Neural cell (in vitro differentiated cells): ENCODE results near the gene UBC. TPM values are rescaled to one million over a fixed set of nuclear protein-coding genes. Genes with fewer than 3 reads are reported as not detected.
"Not testable (repeated sequence)": the region's sequence is repeated elsewhere in the genome, so short reads cannot be mapped to it uniquely, and the experiment has no call there.

Experiments used
- H2AFZ ChIP-seq: fragments of 200-600, 300-800 bp; sonication (generic), shearing (Covaris generic); 2 replicates; pipeline ENCODE4 v1.6.0; 2014; ENCODE audit warnings: low read depth, mild to moderate bottlenecking, antibody characterized with exemption, low read length, moderate library complexity
- H3F3A ChIP-seq: fragments of 200-600 bp; shearing (Covaris generic); 2 replicates; pipeline ENCODE4 v1.6.1; 2016; ENCODE audit warnings: mild to moderate bottlenecking, moderate library complexity, mixed read lengths, antibody characterized with exemption, low read length; ENCODE audit not compliant: insufficient read depth, poor library complexity, severe bottlenecking
- H3K27ac ChIP-seq: fragments of 200-600, 300-800 bp; sonication (generic), shearing (Covaris generic); 2 replicates; pipeline ENCODE4 v1.5.1; 2014; ENCODE audit warnings: mild to moderate bottlenecking, low read length, moderate library complexity
- H3K27me3 ChIP-seq: fragments of 300-800, 200-600 bp; sonication (generic), shearing (Covaris generic); 2 replicates; pipeline ENCODE4 v1.6.0; 2014; ENCODE audit warnings: mild to moderate bottlenecking, low read depth, low read length, moderate library complexity; ENCODE audit not compliant: insufficient read depth
- H3K36me3 ChIP-seq: fragments of 300-800, 200-600 bp; sonication (generic), shearing (Covaris generic); 2 replicates; pipeline ENCODE4 v1.5.1; 2014; ENCODE audit warnings: mild to moderate bottlenecking, antibody characterized with exemption, low read length, moderate library complexity; ENCODE audit not compliant: insufficient read depth
- H3K4me2 ChIP-seq: fragments of 300-800, 200-600 bp; sonication (generic), shearing (Covaris generic); 2 replicates; pipeline ENCODE4 v1.6.0; 2014; ENCODE audit warnings: mild to moderate bottlenecking, low read length
- H3K4me3 ChIP-seq: fragments of 300-800, 200-600 bp; sonication (generic), shearing (Covaris generic); 2 replicates; pipeline ENCODE4 v1.5.1; 2014; ENCODE audit warnings: mild to moderate bottlenecking, low read length, moderate library complexity
- H3K79me2 ChIP-seq: fragments of 200-600 bp; shearing (Covaris generic); replicated peaks from 2 replicates; pipeline ENCODE4 v1.6.0; 2014; ENCODE audit warnings: mild to moderate bottlenecking, low read length, moderate library complexity; ENCODE audit not compliant: insufficient read depth
- H3K9ac ChIP-seq: fragments of 300-800, 200-600 bp; sonication (generic), shearing (Covaris generic); 2 replicates; pipeline ENCODE4 v1.6.1; 2016; ENCODE audit warnings: mild to moderate bottlenecking, low read length, mixed read lengths
- H3K9me2 ChIP-seq: fragments of 200-600 bp; shearing (Covaris generic); 2 replicates; pipeline ENCODE4 v1.6.1; 2016; ENCODE audit warnings: mild to moderate bottlenecking, low read length, mixed read lengths; ENCODE audit not compliant: insufficient read depth
- H3K9me3 ChIP-seq: fragments of 200-600, 300-800 bp; sonication (generic), shearing (Covaris generic); 2 replicates; pipeline ENCODE4 v1.6.1; 2016; ENCODE audit warnings: mild to moderate bottlenecking, mixed run types, low read length, moderate library complexity, mixed read lengths
- H4K20me1 ChIP-seq: fragments of 200-600 bp; shearing (Covaris generic); 2 replicates; pipeline ENCODE4 v1.6.1; 2016; ENCODE audit warnings: mild to moderate bottlenecking, mixed run types; ENCODE audit not compliant: insufficient read depth
- CTCF ChIP-seq: fragments of 450-650 bp; IDR thresholded peaks from 2 replicates; pipeline ENCODE4 v1.5.1; 2014; ENCODE audit warnings: antibody characterized with exemption, mild to moderate bottlenecking, moderate library complexity; ENCODE audit not compliant: poor library complexity, severe bottlenecking
- EP300 ChIP-seq: fragments of 450-650 bp; conservative IDR thresholded peaks from 2 replicates; pipeline ENCODE4 v1.6.1; 2014; ENCODE audit warnings: antibody characterized with exemption, mild to moderate bottlenecking, moderate library complexity; ENCODE audit not compliant: poor library complexity, severe bottlenecking
- EZH2 ChIP-seq: fragments of 200-600, 300-800 bp; shearing (Covaris generic), sonication (generic); IDR thresholded peaks from 2 replicates; pipeline ENCODE4 v1.6.1; 2014; ENCODE audit warnings: antibody characterized with exemption, low read length, borderline replicate concordance, mild to moderate bottlenecking; ENCODE audit not compliant: insufficient read depth, poor library complexity, severe bottlenecking
- MXI1 ChIP-seq: fragments of 450-650 bp; conservative IDR thresholded peaks from 2 replicates; pipeline ENCODE4 v1.6.1; 2014; ENCODE audit warnings: antibody characterized with exemption, mild to moderate bottlenecking; ENCODE audit not compliant: poor library complexity, severe bottlenecking
- POLR2AphosphoS5 ChIP-seq: IDR thresholded peaks from 2 replicates; pipeline ENCODE4 v1.6.1; 2012
- RAD21 ChIP-seq: fragments of 450-650 bp; conservative IDR thresholded peaks from 2 replicates; pipeline ENCODE4 v1.6.1; 2014; ENCODE audit warnings: antibody characterized with exemption, mild to moderate bottlenecking, moderate library complexity
- REST ChIP-seq: IDR thresholded peaks from 2 replicates; pipeline ENCODE4 v1.6.1; 2012; ENCODE audit warnings: borderline replicate concordance
- SMC3 ChIP-seq: fragments of 450-650 bp; conservative IDR thresholded peaks from 2 replicates; pipeline ENCODE4 v1.6.1; 2014; ENCODE audit warnings: antibody characterized with exemption, mild to moderate bottlenecking, moderate library complexity; ENCODE audit not compliant: poor library complexity
- TAF1 ChIP-seq: IDR thresholded peaks from 2 replicates; pipeline ENCODE4 v1.6.1; 2012; ENCODE audit warnings: low read depth
- polyA plus RNA-seq: library from polyadenylated mRNA; depleted of rRNA; stranded (reverse); fragments of >200 nt; gene quantifications from 2 replicates; pipeline ENCODE4 v1.2.3, GENCODE V29; 2014

UBC gene
- polyA plus RNA-seq, 1 donor from 2014 or later: 1,177 TPM

DNA sequence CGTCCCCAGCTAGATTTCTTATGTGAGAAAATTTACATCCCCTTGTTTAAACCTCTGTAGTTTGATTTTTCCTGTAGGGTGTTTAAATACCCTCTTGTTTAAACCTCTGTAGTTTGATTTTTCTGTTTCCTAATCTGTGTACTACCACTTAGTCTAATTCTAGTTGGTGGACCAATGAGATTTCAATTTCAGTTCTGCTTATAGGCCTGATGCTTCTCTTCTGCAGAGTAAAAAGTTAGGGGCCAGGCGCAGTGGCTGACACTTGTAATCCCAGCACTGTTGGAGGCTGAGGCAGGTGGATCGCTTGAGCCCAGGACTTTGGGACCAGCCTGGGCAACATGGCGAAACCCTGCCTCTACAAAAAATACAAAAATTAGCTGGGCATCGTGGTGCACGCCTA, 11.5 kb downstream of the UBC start:
- H4K20me1 ChIP-seq: no peaks in the 10 kb centered on the region
- H3K9me2 ChIP-seq: no peaks in the 10 kb centered on the region
- H3K27ac ChIP-seq: no peak overlapping the region
- TF ChIP-seq SMC3 (no peak), RAD21 (no peak), CTCF (no peak), EZH2 (no peak), POLR2AphosphoS5 (no peak), EP300 (no peak), MXI1 (no peak), REST (no peak), TAF1 (no peak)
- no peaks in the 10 kb centered on the region for H3K36me3 ChIP-seq
- H3F3A ChIP-seq: no peaks in the 10 kb centered on the region
- H3K27me3 ChIP-seq: no peaks in the 10 kb centered on the region
- H3K9me3 ChIP-seq: no peaks in the 10 kb centered on the region
- H3K4me3 ChIP-seq: no peak overlapping the region
- no peak overlapping the region for H2AFZ ChIP-seq
- no peak overlapping the region for H3K4me2 ChIP-seq
- H3K9ac ChIP-seq: no peak overlapping the region
- no peaks in the 10 kb centered on the region for H3K79me2 ChIP-seq

DNA sequence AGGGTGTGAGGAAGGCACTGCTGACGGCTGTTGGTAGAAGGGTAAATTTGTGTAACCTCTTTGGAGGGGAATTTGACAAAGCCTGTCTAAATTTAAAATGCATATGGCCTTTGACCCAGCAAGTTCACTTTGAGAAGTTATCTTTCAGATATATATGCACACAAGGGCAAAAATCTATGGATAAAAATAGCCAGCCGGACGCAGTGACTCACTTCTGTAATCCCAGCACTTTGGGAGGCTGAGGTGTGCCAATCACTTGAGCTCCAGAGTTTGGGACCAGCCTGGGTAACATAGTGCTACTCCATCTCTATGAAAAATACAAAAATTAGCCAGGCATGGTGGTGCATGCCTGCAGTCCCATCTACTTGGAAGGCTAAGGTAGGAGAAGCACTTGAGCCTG, 13.4 kb downstream of the UBC start:
- Histone ChIP-seq H3K27ac (no peak overlapping the region), H3K4me2 (no peak overlapping the region), H3K27me3 (no peaks in the 10 kb centered on the region), H3F3A (no peaks in the 10 kb centered on the region), H2AFZ (no peak overlapping the region), H3K79me2 (no peaks in the 10 kb centered on the region), H3K9me3 (no peaks in the 10 kb centered on the region), H4K20me1 (no peaks in the 10 kb centered on the region), H3K9me2 (no peaks in the 10 kb centered on the region), H3K4me3 (no peak overlapping the region), H3K36me3 (no peaks in the 10 kb centered on the region), H3K9ac (no peak overlapping the region)
- TF ChIP-seq RAD21: no peak
- TF ChIP-seq POLR2AphosphoS5: no peak
- no peak for TF ChIP-seq REST
- no peak for TF ChIP-seq TAF1
- TF ChIP-seq EP300: no peak
- no peak for TF ChIP-seq EZH2
- no peak for TF ChIP-seq CTCF
- no peak for TF ChIP-seq SMC3
- TF ChIP-seq MXI1: no peak

- H3K4me3 ChIP-seq, H3K27ac ChIP-seq, H3K79me2 ChIP-seq, H3K36me3 ChIP-seq, H4K20me1 ChIP-seq, H3F3A ChIP-seq, H3K4me2 ChIP-seq, H3K27me3 ChIP-seq, H3K9me2 ChIP-seq, H3K9me3 ChIP-seq, H3K9ac ChIP-seq, H2AFZ ChIP-seq: not testable (repeated sequence)
These were observed 14.1 kb downstream of the UBC start for GRCh38 chr12:124900345-124900795.
